HG02938 (cell line): ENCODE results near the gene KRT40.

ENCODE experiments used
- ATAC-seq: cut with Tn5 transposase; IDR thresholded peaks from one replicate; pipeline ENCODE4 v1.9.1; 2021; ENCODE audit warnings: mild to moderate bottlenecking, moderate library complexity; ENCODE audit not compliant: unreplicated experiment

KRT40 gene

DNA sequence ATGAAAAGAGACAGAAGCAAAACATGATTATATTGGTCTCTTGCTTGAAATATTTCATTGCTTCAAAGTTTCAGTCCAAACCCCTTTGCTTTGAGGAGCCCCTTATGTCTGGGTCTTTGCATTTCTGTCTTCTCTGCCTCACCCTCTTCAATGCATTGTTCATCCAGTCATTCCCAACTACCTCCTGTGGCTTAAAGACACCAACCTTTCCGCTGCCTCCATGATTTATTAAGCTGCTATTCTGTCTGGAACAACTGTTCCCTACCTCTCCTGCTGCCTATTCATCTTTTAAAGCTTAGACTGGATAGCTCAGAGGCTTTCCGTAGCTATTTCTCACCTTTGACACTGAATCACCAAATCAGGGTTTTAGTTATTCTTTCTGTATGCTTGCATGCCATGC, 13.2 kb upstream of the KRT40 start:
- ATAC-seq = no peak

DNA sequence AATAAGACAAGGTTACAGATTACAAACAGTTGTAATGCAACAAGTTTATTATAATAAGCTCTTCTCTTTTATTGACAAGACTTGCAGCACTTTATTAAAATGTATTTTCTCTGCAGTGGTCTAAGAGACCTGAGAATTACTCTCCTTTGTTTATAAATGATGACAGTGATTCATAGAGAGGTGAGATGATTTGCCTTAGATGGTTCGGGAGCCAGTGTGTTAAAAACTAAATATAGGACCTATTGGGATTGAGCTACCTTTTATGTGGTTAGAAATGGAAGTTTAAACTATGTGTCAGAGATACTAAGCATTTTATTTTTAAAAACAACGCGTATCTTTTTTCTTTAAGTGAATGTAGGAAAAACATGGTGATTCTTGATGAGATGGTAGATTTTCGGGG, 12.7 kb upstream of the KRT40 start:
- ATAC-seq = no peak

DNA sequence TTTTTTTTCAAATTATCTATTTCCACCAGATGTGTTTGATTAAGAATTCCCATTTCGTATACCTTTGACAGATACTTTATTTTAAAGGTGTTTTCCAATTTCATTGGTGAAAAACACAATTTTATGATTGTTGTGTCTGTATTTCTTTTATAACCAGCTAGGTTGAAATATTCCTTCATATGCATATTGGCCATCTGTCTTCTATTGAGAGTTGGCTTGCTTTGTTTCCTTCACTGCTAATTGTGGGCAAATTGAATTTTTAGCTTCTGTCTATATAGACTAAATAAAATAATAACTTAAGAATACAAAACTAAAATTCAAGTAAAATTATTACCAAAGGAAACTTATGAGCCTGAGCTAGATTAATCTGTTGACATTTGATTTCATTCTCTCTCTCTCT, 11.0 kb upstream of the KRT40 start:
- no peak for ATAC-seq

DNA sequence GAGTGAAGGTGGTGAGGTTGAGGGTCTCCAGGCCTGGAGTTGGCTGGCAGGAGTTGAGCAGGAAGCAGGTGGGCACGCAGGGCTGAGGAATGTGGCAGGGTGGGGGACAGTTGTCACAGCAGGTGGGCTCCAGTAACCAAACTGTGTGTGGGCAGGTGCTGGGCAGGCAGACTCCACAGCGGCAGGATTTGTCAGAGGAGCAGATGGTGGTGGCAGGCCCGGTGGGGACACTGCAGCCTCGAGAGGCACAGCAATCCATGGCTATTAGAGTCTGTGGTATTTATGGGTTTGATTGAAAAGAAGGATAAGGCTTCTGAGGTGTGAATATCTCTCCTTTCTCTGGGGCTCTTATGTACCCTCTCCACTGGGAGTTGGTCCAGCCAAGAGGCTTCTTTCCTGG, 9.7 kb upstream of the KRT40 start, which contains the start of gene KRTAP3-3:
TSS of gene KRTAP3-3 (minus strand) at position 326 of the 400 bp plus-strand sequence. CDS start at position 259, 67 bp downstream.
- no peak for ATAC-seq

DNA sequence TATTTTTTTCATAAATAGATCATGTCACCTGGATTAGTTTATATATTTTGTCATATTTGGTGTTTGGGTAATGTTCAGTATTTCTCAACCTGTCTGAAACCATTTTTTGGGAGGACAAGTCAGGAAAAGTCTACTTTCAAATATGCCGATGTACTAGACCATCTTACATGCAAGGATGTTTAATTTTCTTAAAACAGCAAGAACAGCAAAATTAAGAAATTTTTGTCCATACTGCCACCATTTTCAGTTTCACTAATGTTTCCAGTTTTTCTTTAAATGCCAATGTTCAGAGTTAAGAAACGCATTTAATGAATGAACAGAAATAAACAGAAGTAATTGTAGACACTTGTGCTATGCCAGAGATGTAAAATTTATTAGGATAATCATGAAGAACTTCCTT, 9.0 kb upstream of the KRT40 start:
- ATAC-seq = no peak

DNA sequence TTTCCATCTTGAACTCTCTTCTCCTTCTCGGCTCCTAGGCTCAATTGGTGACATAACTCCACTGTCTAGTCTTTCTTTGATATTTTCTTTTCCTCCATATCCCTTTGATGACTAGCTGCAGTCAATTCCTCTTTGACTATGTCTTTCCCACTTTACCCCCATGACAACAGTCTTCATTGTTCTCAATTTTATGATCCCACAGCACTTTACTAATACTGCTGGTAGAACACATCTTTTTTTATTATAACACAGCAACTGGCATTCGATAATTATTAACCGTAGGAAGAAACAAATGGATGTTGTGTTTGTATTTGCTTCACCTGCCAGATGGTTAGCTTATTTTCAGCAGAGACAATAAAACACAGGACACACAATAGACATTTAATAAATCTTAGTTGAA, 8.5 kb upstream of the KRT40 start:
- ATAC-seq = no peak

DNA sequence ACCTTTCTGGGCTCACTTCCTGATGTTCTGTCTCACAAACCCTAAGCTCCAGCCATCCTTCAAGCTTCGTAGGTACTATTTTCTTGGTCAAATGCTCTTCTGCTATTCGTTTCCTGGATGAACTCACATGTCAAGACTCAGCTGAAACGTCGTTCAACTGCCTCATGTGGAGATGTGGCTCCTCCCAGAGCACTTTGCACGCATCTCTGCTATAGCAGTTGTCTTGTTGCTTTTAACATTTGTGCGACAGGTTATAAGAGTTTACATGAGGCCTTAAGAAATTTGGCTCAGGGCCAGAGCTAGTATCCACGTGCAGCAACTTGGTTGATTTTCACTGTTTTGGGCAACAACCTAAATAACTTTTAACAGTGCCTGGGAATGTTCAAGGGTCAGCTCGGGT, 2.8 kb upstream of the KRT40 start:
- ATAC-seq = no peak

DNA sequence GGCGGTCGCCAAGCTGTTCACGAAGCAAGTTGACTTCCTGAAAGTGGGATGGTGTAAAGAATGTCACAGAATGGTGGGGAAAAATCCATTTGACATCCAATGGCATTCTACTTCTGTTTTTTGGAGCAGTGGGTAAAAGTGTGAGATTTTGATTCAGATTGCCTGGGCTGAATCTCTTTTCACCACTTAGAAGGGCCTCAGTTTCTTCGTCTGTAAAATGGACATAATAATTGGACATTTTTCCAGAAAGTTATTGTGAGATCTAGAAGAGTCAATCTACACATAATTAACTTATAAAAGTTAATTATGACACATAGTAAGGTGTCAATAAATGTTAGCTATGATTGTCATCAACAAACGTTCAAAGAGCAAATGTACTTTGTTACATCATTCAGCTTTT, 3.0 kb downstream of the KRT40 start:
- no peak for ATAC-seq

DNA sequence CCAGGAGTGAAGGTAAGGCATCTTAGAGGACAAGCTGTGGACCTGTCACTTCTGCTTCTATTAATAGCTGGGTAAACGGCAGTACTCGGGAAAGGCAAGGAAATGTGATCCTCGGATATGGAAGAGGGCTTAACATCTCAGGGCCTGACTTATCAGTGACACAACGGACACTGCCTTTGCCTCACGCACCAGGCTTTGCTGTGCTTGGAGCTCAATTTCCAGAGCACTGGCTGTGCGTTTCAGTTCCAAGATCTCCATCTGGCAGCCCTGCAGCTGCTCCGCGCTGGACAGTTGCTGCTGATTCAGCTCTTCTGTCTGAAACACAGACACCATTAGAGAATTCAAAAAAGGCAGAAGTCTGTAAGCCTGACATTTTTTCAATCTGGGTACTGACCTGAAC, 3.5 kb downstream of the KRT40 start:
- no peak for ATAC-seq

DNA sequence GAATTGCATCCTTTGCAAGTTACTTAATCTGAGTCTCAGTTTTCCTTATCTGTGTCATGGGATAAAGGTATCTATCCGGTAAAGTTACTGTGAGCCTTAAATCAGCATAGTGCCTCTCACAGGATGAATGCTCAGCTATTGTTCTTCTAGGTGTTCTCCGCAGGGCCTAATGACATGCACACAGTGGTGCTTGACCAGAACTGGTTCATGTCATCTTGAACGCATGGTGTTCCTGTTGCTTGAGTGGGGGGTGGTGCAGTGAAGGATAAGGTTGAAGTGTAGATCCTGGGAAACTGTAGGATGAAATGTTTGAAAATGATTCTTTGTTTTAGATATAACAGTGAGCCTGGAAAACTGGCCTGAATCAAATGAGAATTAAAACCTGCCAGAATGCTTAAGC, 4.0 kb downstream of the KRT40 start:
- ATAC-seq = no peak

DNA sequence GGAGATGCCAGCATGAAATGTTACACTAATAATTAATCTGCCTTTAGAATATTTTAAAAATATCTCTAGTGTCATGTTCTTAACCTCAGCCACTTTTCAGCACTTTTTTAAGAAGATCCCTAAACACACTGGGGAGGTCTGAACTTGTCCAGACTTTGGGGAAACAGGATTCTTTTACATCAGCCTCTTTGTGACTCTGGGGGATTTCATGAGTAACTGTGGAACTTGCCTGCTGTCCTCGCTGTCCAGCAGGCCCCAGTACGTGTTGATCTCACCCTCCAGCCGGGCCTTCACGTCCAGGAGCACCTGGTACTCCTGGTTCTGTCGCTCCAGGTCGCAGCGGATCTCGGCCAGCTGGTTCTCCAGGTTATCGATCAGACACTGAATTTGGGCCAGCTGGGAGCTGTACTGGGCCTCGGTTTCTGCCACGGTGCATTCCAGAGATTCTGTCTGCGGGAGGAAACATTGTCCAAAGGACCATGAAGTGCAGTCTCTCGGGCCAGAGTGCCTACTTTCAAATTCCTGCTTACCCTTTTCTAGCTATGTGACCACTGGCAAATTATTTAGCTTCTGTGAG, 5.5 kb downstream of the KRT40 start:
- no peak for ATAC-seq

DNA sequence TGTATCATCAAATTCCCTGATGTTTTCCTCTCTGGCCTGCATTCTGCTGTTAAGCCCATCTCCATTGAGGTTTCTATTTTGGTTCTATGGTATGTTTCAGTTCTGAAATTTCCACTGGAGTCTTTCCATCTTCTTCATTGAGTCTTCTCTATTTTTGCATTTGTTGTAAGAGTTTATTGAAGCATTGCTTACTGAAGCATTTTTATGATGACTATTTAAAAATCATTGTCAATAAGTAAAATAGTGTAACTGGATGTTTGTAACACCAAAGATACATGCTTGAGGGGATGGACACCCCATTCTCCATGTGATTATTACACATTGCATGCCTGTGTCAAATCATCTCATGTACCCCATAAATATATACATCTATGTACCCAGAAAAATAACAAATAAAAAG, 8.6 kb downstream of the KRT40 start:
- no peak for ATAC-seq

DNA sequence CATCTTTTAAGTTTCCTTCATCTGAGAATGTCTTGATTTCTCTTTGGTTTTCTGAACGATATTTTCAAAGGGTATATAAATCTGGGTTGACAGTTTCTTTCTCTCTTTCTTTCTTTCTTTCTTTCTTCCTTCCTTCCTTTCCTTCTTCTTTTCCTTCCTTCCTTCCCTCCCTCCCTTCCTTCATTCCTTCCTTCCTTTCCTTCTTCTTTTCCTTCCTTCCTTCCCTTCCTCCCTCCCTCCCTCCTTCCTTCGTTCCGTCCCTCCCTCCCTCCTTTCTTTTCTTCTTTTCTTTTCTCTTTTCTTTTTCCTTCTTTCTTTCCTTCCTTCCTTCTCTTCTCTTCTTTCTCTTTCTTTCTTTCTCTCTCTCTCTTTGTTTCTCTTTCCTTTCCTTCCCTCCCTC, 9.8 kb downstream of the KRT40 start:
- no peak for ATAC-seq

DNA sequence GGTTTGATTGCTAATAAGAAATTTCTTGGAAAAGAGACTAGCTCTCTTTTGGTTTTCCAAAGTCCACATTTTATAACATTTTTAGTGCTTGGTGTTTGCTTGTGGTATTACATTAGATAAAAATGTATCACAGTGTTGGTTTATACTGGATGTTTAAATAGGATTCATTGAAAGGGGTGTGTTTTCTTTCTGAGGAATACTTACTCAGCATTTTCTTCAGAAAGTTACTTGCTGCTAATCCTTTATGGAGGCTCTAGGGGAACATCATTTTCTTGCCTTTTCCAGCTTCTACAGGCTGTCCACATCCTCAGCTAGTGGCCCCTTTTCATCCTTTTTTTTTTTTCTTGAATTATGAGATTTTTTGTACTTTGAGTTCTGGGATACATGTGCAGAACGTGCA, 16.5 kb downstream of the KRT40 start:
- ATAC-seq = no peak

DNA sequence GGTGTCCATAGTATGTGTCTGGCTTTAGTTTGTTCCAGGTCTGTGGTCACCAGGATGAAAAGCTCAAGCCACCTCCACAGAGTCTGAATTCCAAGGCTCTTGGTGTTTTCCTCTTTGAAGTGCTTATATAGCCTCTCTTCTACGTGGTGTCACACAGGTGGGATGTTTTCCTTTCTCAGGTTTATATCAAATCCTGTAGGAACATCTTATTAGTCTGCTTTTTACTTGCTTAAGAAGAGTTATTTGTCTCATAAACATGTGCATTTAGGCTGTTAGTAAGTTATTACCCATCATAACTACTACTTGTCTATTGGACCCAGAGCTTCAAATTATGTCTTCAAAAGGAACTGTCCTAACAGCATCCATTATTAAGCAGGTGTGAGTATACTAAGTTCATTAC, 17.3 kb downstream of the KRT40 start, which contains the start of gene KRT39:
TSS of gene KRT39 (minus strand) at position 101 of the 400 bp plus-strand sequence. CDS start at position 9, 92 bp downstream.
- ATAC-seq = no peak

DNA sequence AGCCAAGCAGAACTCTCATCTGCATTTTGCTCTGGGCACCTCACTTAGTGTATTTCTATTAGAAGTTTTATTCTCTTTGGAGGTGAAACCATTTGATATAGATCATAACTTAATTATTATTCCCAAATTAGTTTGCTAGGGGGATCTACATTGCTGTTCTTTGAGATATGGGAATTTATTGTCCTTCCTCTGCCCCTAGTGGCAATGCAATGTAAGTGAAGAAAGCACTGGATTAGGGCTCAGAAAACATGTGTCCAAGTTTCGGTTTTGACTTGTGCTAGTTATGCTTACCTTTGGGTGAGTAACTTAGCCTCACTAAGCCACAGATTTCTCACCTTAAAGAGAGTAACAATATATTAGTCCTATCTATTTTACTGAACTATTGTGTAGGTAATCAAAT, 20.3 kb downstream of the KRT40 start:
- ATAC-seq = no peak

DNA sequence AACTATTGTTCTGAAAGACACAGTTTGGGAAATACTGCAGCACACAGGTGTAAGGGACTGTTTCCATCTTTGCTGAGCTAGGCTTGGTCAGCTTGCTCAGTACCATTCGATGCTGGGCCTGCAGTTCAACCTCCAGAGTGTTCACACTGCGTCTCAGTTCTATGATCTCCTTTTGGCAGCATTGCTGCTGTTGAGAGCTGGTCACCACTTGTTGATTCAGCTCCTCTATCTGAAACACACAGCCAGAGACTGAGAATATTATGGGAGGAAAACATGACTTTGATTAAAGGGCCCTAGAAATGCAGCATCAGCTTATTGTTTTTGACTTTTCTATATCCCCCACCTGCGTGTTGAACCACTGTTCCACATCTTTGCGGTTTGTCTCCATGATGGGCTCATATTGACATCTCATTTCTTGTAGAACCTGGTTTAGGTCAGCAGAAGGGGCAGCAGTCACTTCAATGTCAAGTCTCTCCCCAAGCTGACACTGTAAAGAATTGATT, 22.0 kb downstream of the KRT40 start:
- ATAC-seq = no peak

DNA sequence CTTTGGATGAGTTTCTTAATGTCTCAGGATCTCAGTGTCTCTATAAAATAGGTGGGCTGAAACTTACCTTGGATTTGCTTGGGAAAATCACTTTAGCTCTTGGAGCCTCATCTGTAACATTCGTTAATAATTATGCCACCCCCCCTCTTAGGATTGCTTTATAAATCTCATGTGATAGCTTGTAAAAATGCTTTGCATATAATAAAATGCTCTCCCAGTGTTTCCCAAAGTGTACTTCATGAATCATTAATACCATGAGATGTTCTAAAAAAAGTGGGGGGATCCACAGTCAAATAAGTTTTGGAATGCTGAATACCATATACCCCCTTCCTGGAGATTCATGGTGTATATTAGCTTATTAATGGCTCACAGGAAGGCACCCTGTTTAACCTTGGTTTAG, 22.5 kb downstream of the KRT40 start:
- no peak for ATAC-seq

DNA sequence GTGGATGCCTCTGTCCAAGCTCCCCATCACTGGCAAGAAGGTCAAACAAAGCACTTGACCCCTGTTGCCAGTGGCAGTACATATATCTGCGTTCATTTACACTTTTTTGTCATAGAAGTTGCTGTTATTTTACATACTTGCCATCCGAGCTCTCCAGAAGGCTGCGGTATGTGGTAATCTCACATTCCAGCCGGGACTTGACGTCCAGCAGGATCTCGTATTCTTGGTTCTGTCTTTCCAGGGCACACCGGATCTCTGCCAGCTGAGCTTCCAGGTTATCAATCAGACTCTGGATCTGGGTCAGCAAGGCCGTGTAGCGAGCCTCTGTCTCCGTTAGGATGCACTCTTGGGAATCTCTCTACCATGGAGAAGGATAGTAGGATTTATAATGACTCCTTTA, 24.0 kb downstream of the KRT40 start:
- ATAC-seq = no peak

DNA sequence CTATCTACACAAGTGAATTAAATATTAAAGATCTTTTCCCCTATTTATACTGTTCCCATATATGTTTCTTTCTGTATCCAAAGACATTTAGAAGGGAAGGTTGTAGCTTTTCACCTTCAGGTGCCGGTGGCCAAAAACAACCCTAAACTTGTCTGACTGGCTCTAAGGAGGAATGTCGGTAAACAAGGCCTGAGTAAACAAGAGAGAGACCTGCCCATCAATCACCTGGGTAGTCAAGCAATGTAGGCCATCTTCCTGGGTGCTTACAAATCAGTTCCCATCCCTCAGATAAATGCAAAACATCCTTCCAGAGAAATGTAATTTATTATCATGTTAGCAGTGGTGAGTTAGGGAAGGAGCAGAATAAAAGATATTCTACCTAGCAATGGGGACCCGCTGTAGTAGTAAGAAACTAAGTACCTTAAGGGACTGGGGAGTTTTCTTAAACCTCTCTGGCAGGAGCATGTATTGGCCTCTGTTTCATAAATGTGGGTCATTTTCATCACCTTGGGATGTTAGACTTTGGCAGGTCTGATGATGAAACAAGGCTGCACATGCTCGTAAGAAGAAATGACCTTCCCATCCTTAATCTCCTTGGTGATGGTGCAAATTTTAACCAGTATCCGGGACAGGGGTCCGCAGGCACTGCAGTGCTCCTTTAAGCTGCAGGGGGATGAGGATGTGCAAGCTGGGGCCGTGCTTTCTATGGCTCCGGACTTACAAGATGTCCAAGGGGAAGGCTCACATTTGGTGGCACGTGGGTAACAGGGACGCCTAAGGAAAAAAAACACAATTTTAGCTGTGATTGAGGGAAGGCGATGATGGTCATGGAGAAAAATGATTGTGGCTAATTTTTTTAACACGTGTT, 25.8 kb downstream of the KRT40 start:
- ATAC-seq = no peak

DNA sequence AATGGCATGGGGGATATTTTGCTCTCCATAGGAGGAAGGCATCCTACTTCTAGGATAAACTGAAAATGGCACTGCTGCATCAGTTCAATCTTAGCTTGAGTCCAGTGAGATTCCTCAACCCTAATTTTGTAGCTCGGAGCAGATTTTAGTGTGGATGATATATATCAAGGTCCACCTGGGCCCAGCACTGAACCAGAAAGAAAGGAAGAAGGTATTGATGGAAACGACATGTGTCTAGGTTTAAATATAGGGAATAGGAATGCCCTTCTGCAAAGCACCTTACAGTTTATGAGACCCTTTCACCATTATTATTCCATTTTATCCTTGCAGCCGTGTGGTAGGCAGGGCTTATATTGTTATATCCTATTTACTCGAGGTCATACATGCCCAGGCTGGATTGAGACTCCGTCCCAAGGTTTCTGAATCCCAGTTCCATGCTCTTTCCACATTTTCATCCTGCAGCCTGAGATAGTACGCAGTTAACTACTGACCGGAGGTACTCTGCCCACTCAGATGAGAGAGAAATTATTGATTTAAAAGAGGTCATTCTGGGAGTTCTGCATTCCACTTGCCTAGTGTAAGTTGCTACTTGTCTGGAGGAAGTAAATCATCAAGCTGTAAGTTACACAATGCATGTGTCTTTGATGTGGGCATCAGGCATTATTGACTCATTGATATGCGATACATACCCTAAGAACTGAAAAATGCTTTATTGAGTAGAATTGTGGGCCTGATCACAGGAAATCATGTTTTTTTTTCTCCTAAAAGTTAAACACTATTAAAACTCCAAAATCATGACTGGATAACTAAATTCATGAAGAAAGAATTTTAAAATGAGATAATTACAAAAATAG, 27.5 kb downstream of the KRT40 start:
- no peak for ATAC-seq
